ENCODE measurements around the gene SORCS2.

Gene SORCS2

GRCh38 chr4:7414046-7414445, 221.7 kb downstream of the SORCS2 start:
- Mint-ChIP-seq H3K4me1 (no peaks in the 10 kb centered on the region), H3K4me3 (no peak overlapping the region), H3K9me3 (no peaks in the 10 kb centered on the region), H3K27ac (no peak overlapping the region), H3K36me3 (no peaks in the 10 kb centered on the region)
- DNase-seq (ENCODE audit: low spot score in 2 of 2): no peak
- ATAC-seq: no peak

GRCh38 chr4:7414736-7415510, 222.6 kb downstream of the SORCS2 start:
- no peak overlapping the region for H3K4me3 Mint-ChIP-seq

GRCh38 chr4:7415927-7416686, 223.8 kb downstream of the SORCS2 start:
- no peaks in the 10 kb centered on the region for H3K4me1 Mint-ChIP-seq
- DNase-seq (ENCODE audit: low spot score in 2 of 2) (no peak), ATAC-seq (no peak)
- H3K36me3 Mint-ChIP-seq: no peaks in the 10 kb centered on the region
- H3K4me3 Mint-ChIP-seq: no peak overlapping the region
- no peak overlapping the region for H3K27ac Mint-ChIP-seq
- no peaks in the 10 kb centered on the region for H3K9me3 Mint-ChIP-seq

More at GRCh38 chr4:7414736-7415510, 222.6 kb downstream of the SORCS2 start:
- Mint-ChIP-seq H3K9me3 (no peaks in the 10 kb centered on the region), H3K4me1 (no peaks in the 10 kb centered on the region), H3K36me3 (no peaks in the 10 kb centered on the region), H3K27ac (no peak overlapping the region)
- ATAC-seq (no peak), DNase-seq (ENCODE audit: low spot score in 2 of 2) (no peak)

GRCh38 chr4:7416745-7417432, 224.6 kb downstream of the SORCS2 start:
- H3K9me3 Mint-ChIP-seq: no peaks in the 10 kb centered on the region
- no peak overlapping the region for H3K27ac Mint-ChIP-seq
- H3K4me1 Mint-ChIP-seq: no peaks in the 10 kb centered on the region

GRCh38 chr4:7417639-7418038, 225.3 kb downstream of the SORCS2 start:
- no peaks in the 10 kb centered on the region for H3K4me1 Mint-ChIP-seq
- H3K27ac Mint-ChIP-seq: no peak overlapping the region
- no peak overlapping the region for H3K4me3 Mint-ChIP-seq
- no peaks in the 10 kb centered on the region for H3K9me3 Mint-ChIP-seq
- no peak for DNase-seq (ENCODE audit: low spot score in 2 of 2)
- H3K36me3 Mint-ChIP-seq: no peaks in the 10 kb centered on the region
- no peak for ATAC-seq

More at GRCh38 chr4:7416745-7417432, 224.6 kb downstream of the SORCS2 start:
- no peaks in the 10 kb centered on the region for H3K36me3 Mint-ChIP-seq
- H3K4me3 Mint-ChIP-seq: no peak overlapping the region
- DNase-seq (ENCODE audit: low spot score in 2 of 2) (no peak), ATAC-seq (no peak)

- H3K4me1 Mint-ChIP-seq: no peaks in the 10 kb centered on the region
- no peak overlapping the region for H3K27ac Mint-ChIP-seq
- no peak for DNase-seq (ENCODE audit: low spot score in 2 of 2)
- no peaks in the 10 kb centered on the region for H3K9me3 Mint-ChIP-seq
- no peak for ATAC-seq
- H3K36me3 Mint-ChIP-seq: no peaks in the 10 kb centered on the region
- no peak overlapping the region for H3K4me3 Mint-ChIP-seq
Measured at GRCh38 chr4:7418131-7418943, 226.0 kb downstream of the SORCS2 start.

- no peaks in the 10 kb centered on the region for H3K36me3 Mint-ChIP-seq
- ATAC-seq (no peak), DNase-seq (ENCODE audit: low spot score in 2 of 2) (no peak)
- H3K4me1 Mint-ChIP-seq: no peaks in the 10 kb centered on the region
- H3K9me3 Mint-ChIP-seq: no peaks in the 10 kb centered on the region
- no peak overlapping the region for H3K27ac Mint-ChIP-seq
- no peak overlapping the region for H3K4me3 Mint-ChIP-seq
Measured at GRCh38 chr4:7419961-7420660, 227.8 kb downstream of the SORCS2 start.

GRCh38 chr4:7420661-7421040, 228.3 kb downstream of the SORCS2 start:
- ATAC-seq (no peak), DNase-seq (ENCODE audit: low spot score in 2 of 2) (no peak)
- Mint-ChIP-seq H3K4me1 (no peaks in the 10 kb centered on the region), H3K4me3 (no peak overlapping the region), H3K36me3 (no peaks in the 10 kb centered on the region), H3K9me3 (no peaks in the 10 kb centered on the region), H3K27ac (no peak overlapping the region)

GRCh38 chr4:7421356-7422150, 229.2 kb downstream of the SORCS2 start:
- DNase-seq (ENCODE audit: low spot score in 2 of 2) (no peak), ATAC-seq (no peak)
- H3K36me3 Mint-ChIP-seq: no peaks in the 10 kb centered on the region
- H3K4me3 Mint-ChIP-seq: no peak overlapping the region
- no peaks in the 10 kb centered on the region for H3K9me3 Mint-ChIP-seq
- H3K4me1 Mint-ChIP-seq: no peaks in the 10 kb centered on the region
- no peak overlapping the region for H3K27ac Mint-ChIP-seq

- no peak for DNase-seq (ENCODE audit: low spot score in 2 of 2)
- ATAC-seq: no peak
- Mint-ChIP-seq H3K4me3 (no peak overlapping the region), H3K4me1 (peaks cover 2% of the 10 kb centered on the region), H3K27ac (no peak overlapping the region), H3K9me3 (no peaks in the 10 kb centered on the region), H3K36me3 (no peaks in the 10 kb centered on the region)
Measured at GRCh38 chr4:7422151-7422897, 230.0 kb downstream of the SORCS2 start.

GRCh38 chr4:7422898-7423180, 230.5 kb downstream of the SORCS2 start:
- Mint-ChIP-seq H3K36me3 (no peaks in the 10 kb centered on the region), H3K9me3 (no peaks in the 10 kb centered on the region), H3K27ac (no peak overlapping the region), H3K4me1 (peaks cover 5% of the 10 kb centered on the region), H3K4me3 (no peak overlapping the region)
- DNase-seq (ENCODE audit: low spot score in 2 of 2) (no peak), ATAC-seq (no peak)

- Mint-ChIP-seq H3K27ac (no peak overlapping the region), H3K4me1 (peaks cover 5% of the 10 kb centered on the region), H3K36me3 (no peaks in the 10 kb centered on the region), H3K9me3 (no peaks in the 10 kb centered on the region), H3K4me3 (no peak overlapping the region)
- DNase-seq (ENCODE audit: low spot score in 2 of 2): no peak
- ATAC-seq: no peak
Measured at GRCh38 chr4:7423391-7423790, 231.1 kb downstream of the SORCS2 start.

- no peaks in the 10 kb centered on the region for H3K9me3 Mint-ChIP-seq
- no peaks in the 10 kb centered on the region for H3K36me3 Mint-ChIP-seq
- H3K4me1 Mint-ChIP-seq: peaks cover 5% of the 10 kb centered on the region
- DNase-seq (ENCODE audit: low spot score in 2 of 2) (no peak), ATAC-seq (no peak)
- no peak overlapping the region for H3K4me3 Mint-ChIP-seq
- H3K27ac Mint-ChIP-seq: no peak overlapping the region
Measured at GRCh38 chr4:7423801-7424552, 231.6 kb downstream of the SORCS2 start.
